Measurements from ENCODE around the gene RAP1GDS1.

RAP1GDS1 gene

GRCh38 chr4:98394134-98394533 is 132.9 kb downstream of the RAP1GDS1 start:
- Histone ChIP-seq H3K36me3 (ENCODE audit: control insufficient read depth in 2 of 2, insufficient read depth in 1 of 2, low read length in 2 of 2) (no peaks in the 10 kb centered on the region), H3K9me3 (ENCODE audit: control insufficient read depth, insufficient read depth, low read depth, low read length) (no peaks in the 10 kb centered on the region), H3K27ac (ENCODE audit: extremely low read depth, low read depth, low read length) (no peak overlapping the region), H3K4me1 (ENCODE audit: control insufficient read depth, insufficient read depth, low read length) (no peaks in the 10 kb centered on the region), H3K4me3 (ENCODE audit: low read depth, low read length) (no peak overlapping the region)
- CTCF ChIA-PET = no interaction called here
- POLR2A ChIA-PET = no interaction called here
- TF ChIP-seq ELK4 (IDR thresholded peaks at IDR 0.05; ENCODE audit: borderline replicate concordance, low read depth, low read length) = no peak
- TF ChIP-seq ZNF362 (tag by site-specific recombination; IDR thresholded peaks at IDR 0.05) = no peak
- no peak for TF ChIP-seq ZBTB21 (tag by site-specific recombination; IDR thresholded peaks at IDR 0.05)
- no peak for TF ChIP-seq ZNF148 (tag by site-specific recombination; IDR thresholded peaks at IDR 0.05; ENCODE audit: borderline replicate concordance)
- no peak for TF ChIP-seq ZNF175 (tag by site-specific recombination; IDR thresholded peaks at IDR 0.05)
- no peak for TF ChIP-seq ZNF132 (tag by site-specific recombination; IDR thresholded peaks at IDR 0.05; ENCODE audit: borderline replicate concordance)
- TF ChIP-seq WT1 (tag by site-specific recombination; IDR thresholded peaks at IDR 0.05) = no peak
- TF ChIP-seq ZNF18 (tag by site-specific recombination; IDR thresholded peaks at IDR 0.05) = no peak
- no peak for TF ChIP-seq ZNF280D (tag by site-specific recombination; IDR thresholded peaks at IDR 0.05)
- TF ChIP-seq ZNF558 (tag by site-specific recombination; IDR thresholded peaks at IDR 0.05) = no peak
- TF ChIP-seq ZNF549 (tag by site-specific recombination; IDR thresholded peaks at IDR 0.05) = no peak

GRCh38 chr4:98399915-98400314 is 138.7 kb downstream of the RAP1GDS1 start:
- Histone ChIP-seq H3K4me3 (ENCODE audit: low read depth, low read length) (no peak overlapping the region), H3K9me3 (ENCODE audit: control insufficient read depth, insufficient read depth, low read depth, low read length) (no peaks in the 10 kb centered on the region), H3K4me1 (ENCODE audit: control insufficient read depth, insufficient read depth, low read length) (no peaks in the 10 kb centered on the region), H3K36me3 (ENCODE audit: control insufficient read depth in 2 of 2, insufficient read depth in 1 of 2, low read length in 2 of 2) (no peaks in the 10 kb centered on the region), H3K27ac (ENCODE audit: extremely low read depth, low read depth, low read length) (no peak overlapping the region)
- ChIA-PET POLR2A (interaction anchor here (0.6 kb wide), 1 partner anchor 9 kb away, joined by 6 read pairs; no protein-coding TSS in a partner anchor), CTCF (no interaction called here)
- TF ChIP-seq ZBTB7A (tag by site-specific recombination; IDR thresholded peaks at IDR 0.05; ENCODE audit: low read depth) (no peak), ZNF626 (tag by site-specific recombination; IDR thresholded peaks at IDR 0.05) (no peak), ZNF529 (tag by site-specific recombination; IDR thresholded peaks at IDR 0.05; ENCODE audit: insufficient replicate concordance) (no peak), ZNF19 (tag by site-specific recombination; IDR thresholded peaks at IDR 0.05; ENCODE audit: low read depth) (no peak), ZNF23 (tag by site-specific recombination; IDR thresholded peaks at IDR 0.05; ENCODE audit: borderline replicate concordance) (no peak)
